HL-60/S4 treated with retinoic acid at 250 ng/mL for 4 days and 3 days (cell line): ENCODE measurements around the gene CDH15.

Experiments used
- in situ Hi-C: fragments of 300-500 bp; cut with MboI; formaldehyde crosslinking; loops from 2 replicates; pipeline ENCODE4 v1.7.0; 2022; ENCODE audit warnings: low sequenced_read_pairs

The CDH15 gene, protein sequence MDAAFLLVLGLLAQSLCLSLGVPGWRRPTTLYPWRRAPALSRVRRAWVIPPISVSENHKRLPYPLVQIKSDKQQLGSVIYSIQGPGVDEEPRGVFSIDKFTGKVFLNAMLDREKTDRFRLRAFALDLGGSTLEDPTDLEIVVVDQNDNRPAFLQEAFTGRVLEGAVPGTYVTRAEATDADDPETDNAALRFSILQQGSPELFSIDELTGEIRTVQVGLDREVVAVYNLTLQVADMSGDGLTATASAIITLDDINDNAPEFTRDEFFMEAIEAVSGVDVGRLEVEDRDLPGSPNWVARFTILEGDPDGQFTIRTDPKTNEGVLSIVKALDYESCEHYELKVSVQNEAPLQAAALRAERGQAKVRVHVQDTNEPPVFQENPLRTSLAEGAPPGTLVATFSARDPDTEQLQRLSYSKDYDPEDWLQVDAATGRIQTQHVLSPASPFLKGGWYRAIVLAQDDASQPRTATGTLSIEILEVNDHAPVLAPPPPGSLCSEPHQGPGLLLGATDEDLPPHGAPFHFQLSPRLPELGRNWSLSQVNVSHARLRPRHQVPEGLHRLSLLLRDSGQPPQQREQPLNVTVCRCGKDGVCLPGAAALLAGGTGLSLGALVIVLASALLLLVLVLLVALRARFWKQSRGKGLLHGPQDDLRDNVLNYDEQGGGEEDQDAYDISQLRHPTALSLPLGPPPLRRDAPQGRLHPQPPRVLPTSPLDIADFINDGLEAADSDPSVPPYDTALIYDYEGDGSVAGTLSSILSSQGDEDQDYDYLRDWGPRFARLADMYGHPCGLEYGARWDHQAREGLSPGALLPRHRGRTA

DNA sequence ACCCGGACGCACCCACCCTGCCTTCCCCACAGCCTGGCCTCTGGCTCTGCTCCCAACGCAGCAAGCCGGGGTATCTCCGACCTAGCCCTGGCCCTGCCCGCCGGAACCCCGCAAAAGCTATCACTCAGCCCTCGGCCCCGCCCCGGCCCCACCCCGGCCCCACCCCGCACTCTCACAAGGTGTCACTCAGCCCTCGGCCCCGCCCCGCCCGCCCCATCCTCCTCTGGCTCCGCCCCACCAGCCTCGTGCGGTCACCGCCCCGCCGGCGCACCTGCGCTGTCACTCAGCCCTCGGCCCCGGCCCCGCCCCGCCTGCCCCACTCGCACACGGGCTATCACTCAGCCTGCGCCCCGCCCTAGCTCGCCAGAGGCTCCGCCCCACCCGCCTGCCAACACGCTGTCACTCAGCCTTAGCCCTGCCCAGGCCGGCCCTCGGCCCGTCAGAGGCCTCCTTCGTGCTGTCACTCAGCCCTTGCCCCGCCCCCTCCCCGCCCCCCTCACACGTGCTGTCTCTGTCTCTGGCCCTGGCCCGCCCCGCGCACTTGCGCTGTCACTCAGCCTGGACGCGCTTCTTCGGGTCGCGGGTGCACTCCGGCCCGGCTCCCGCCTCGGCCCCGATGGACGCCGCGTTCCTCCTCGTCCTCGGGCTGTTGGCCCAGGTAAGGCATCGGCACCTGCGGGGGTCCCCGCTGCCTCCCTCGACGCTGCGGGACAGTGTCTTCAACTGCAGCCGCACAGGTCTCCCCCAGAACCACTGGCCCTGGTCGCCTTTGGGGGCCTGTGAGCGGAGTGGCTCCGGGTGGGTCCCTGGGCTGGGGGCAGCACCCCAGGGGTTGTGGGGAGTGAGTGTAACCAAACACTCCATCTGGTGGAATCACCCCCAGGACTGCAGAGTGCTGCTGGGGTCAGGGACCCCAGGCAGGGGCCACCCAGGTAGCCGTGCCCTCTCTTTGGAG is at the start of gene CDH15:
CDH15 (plus strand) TSS at position 533 of the 955 bp plus-strand sequence; CDS start at position 617, 84 bp downstream.
- in situ Hi-C loops: no loop called here

DNA sequence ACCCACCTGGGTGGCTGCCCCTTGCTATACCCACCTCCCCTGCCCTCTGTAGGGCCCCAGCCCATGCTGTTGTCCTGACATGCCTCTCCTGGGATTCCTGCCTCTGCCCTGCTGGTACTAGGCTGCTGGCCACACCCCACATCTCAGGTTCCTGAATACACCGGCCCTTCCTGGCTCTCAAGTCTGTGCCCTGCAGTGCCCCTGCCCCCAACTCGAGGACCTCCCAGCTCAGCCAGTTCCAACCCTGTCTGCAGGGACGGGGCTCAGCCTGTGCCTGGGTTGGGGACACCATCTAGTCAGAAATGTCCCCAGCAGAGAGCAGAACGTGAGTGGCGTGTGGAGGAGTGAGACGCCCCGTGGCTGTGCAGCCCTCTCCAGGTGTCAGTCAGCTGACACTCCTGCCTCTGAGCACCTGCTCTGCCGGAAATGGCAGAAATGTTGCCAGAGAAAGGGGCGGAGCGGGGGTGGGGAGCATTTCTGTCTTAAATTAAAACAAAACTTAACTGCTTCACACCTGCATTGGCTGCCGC is 49.2 kb upstream of the CDH15 start:
- in situ Hi-C loops: no loop called here

DNA sequence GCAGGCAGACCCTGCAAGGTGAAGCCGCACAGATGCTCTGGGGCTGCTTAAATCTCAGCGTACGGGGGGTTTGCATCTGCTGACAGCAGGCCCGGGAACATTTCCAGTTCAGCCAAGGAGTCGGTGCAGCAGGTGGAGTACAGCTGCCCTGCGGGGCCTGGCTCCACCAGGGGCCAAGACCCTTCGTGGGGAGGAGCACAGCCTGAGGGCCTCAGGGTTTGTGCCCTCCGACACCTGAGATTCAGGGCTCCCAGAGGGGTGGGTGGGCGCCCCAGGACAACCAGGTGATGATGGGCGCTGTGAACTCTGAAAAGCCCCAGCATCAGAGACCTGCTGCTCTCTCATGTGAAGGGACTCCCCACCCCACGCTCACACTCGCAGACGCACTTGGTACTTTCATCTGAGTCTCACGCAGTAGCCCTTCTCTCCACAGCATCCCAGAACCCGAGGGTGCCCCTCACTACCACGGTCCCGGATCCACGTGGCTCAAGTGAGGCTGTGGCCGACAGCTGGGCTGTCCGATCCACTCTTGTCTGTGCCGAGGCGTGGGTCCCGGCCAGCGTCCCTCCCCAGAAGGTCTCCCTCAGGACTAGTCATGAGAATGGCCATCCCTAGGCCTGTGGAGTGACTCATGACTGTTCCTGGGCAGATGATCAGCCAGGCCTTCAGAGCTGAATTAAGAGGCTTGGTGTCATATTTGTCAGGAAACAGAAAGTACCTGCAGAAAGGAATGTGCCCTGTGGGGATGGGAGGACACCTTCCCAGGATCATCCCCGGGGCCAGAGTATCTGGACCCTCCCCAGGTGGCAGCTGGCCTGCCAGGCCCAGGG is 48.3 kb upstream of the CDH15 start:
- in situ Hi-C loops: no loop called here

DNA sequence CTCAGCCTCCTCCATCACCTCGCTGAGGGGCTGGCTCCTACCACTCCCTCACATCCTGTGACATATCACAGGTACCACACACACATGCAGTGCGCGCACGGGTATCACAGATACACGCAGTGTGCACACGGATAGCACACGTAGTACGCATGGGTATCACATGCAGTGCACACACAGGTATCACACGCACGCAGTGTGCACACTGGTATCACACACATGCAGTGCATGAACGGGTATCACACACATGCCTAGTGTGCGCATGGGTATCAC is 47.8 kb upstream of the CDH15 start:
- in situ Hi-C loops: no loop called here

DNA sequence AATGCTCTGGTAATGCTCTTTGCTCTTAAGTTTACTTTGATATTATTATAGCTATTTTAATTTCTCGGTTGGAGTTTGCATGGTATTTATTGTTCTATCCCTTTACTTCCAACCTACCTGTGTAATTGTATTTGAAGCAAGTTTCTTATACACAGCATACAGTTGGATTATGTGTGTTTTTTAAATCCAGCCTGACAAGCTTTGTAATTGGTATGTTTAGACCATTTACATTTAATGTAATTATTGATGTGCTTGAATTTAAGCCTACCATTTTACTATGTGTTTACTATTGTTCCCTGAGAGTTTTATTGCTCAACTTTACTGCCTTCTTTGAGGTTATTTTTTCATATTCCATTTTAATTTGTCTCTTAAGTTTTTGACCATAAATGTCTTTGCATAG is 42.2 kb upstream of the CDH15 start:
- in situ Hi-C loops: no loop called here

DNA sequence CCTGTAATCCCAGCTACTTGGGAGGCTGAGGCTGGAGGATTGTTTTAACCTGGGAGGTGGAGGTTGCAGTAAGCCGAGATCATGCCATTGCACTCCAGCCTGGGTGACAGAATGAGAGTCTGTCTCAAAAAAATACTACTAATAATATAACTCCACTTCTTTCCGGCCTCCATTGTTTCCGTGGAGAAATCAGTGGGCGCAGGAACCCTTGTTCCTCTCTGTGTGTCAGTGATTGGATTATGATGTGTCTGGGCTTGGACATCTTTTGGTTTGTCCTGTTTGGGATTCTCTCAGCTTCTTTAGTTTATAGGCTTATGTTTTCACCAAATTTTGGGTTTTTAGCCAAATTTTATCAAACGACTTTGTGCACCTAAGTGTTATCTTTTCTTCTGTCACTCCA is 41.1 kb upstream of the CDH15 start:
- in situ Hi-C loops: no loop called here

DNA sequence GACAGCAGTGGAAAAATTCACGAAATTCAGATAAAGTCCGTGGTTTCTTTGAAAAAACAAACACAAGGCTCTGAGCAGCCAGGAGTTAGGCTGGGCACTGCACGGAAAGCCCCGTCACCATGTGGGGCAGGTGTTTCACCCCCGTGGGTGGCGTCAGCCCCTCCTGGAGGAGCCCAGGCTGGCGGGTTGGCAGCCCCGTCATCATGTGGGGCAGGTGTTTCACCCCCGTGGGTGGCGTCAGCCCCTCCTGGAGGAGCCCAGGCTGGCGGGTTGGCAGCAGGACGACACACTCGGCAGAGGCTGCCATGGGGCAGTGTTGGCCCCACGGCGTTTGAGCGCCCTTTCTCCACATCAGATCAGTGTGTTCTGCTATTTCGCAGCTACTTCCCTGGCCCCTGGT is 39.8 kb upstream of the CDH15 start:
- in situ Hi-C loops: no loop called here

DNA sequence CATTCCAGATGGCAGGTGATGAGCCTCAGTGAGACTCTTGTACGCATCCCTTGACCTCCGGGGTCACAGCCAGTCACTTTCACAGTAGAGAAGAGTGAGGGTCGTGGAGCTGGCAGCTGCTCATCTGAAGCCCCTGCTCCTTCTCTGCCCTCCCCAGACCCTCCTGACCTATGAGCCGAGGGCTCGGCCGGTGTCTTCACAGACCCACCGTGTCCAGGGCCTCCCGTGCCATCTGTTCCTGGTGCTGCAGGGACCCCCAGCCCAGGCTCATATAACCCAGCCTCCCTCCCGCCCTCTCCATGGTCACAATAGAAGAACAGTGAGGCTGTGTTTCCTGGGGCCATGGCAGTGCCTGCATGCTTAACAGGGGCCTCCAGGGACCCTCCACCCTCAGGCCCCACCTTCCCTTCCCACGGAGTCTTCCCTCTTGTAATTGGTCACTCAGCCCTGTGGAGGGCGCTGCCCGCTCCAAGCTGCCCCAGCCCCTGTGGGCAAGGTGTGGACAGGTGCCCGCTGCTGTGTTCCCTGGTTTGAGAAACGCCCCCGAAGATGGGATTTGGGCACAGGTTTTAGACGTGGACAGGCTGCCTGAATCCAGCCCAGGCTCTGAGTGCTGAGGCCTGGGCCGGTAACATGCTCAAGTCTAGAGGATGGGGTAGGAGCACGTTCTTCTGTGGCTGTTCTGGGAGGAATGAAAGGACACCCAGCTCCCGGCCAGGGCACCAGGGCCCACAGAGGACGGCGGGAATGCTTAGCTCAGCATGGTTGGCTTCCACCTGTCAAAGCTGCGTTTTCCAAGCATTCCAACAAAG is 39.1 kb upstream of the CDH15 start:
- in situ Hi-C loops: no loop called here

DNA sequence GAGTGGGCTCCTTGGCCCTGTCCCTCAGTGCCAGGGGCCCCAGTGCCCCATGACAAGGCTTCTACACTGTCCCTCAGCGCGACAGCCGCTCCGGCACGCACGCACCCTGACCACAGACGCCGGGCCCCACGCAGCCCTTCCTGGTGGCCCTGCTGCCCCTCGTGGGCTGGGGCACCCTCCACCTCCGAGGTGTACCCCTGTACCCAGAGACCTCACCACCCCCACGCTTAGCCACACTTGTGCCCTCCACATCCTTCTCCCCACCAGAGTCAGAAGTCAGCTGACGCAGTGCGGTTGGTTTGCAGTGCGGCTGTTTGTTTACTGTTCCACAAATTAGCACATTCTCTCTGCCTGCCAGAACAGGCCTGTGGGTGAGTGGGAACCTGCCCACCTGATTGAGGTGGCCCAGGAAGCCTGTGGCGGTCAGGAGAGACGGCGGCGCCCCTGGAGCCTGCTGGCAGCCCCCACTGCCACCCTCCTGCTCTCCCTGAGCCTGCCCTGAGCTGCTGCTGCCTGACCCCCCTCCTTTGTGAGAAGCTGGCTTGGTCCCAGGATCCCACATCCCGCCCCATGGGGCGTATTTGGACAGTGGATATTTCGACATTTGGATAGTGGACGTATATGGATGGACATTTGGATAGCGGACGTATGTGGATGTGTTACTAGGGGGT is 38.0 kb upstream of the CDH15 start:
- in situ Hi-C loops: no loop called here

DNA sequence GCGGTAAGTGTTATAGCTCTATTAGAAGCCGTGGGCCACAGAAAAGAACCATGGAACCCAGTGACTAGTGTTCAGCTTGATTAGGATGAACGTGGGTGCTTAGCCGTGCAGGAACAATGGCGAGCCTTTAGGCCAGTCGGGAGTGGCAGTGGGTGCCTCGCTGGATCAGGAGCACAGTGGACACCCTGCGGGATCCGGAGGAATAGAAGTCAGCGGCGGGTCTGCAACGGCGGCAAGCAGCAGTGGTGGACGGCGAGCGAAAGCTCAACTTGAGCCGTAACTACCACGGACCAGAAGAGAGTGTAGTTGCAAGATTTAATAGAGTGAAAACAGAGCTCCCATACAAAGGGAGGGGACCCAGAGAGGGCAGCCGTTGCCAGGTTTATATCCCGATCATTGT is 37.3 kb upstream of the CDH15 start:
- in situ Hi-C loops: no loop called here

DNA sequence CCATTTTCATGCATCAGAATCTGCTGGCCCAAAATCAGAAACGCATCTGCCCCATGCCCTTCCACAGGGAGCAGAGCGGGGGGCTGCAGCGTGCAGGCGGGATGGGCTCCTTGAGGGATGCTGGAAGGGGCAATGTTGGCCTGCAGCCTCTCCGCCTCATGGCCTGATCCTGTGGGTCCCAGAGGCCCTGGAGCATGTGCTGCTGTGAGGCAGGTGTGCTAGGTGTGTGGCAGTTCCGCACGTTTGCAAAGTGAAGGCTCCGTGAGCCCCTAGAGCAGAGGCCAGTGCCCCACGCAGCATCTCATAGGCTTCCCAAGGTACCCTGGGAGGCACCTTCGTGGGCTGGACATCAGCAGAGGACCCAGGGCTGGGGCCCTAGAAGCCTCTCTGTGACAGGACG is 36.4 kb upstream of the CDH15 start:
- in situ Hi-C loops: no loop called here

DNA sequence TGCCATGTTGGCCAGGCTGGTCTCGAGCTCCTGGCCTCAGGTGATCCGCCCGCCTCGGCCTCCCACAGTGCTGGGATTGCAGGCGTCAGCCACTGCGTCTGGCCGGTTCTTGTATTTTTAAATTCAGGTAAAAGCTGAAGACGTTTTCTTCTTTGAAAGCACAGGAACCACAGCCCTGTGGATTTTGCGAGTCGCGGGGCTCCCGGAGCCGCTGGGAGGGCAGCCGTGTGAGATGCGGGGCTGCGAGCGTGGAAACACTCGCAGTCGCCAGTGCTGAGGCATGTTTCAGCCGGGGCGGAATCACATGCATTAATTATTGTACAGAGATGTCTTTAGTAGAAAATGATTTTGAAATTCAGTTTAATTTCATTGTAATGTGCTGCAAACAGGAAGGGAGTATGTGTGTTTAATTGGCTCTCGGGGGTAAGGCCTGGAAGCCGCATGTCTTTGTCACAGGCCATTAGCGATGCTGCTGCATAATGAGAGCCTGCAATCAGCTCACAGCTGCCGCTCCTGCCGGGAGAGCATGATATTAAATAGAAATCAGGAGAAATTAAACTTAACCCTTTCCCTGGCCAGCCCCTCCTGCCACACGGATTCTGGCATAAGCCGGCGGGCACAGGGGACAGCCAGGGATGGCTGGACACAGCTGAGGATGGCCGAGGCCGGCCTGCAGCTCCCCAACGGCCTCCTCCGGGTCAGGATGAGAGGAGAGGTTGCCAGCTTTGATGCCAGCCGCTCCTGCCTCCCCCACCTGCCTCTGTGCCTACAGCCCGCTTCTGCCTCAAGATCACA is 35.4 kb upstream of the CDH15 start:
- in situ Hi-C loops: no loop called here

DNA sequence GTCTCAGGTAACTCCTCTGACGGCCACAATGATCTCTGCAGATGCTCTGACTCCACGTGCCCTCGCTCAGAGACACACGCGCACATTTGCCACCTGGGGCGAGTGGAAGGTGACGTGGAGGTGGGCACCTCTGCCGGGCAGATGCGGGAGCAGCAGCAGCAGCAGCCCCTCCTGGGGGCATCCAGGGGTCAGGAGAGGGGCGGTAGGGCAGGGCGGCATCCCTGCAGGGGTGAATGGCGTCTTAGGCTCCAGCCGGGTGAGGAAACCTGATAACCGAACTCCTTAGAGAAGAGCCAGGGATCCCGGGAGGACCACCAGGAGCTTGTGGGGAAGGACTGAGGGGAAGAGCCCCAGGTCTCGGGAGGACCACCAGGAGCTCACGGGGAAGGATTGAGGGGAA is 34.6 kb upstream of the CDH15 start:
- in situ Hi-C loops: no loop called here

DNA sequence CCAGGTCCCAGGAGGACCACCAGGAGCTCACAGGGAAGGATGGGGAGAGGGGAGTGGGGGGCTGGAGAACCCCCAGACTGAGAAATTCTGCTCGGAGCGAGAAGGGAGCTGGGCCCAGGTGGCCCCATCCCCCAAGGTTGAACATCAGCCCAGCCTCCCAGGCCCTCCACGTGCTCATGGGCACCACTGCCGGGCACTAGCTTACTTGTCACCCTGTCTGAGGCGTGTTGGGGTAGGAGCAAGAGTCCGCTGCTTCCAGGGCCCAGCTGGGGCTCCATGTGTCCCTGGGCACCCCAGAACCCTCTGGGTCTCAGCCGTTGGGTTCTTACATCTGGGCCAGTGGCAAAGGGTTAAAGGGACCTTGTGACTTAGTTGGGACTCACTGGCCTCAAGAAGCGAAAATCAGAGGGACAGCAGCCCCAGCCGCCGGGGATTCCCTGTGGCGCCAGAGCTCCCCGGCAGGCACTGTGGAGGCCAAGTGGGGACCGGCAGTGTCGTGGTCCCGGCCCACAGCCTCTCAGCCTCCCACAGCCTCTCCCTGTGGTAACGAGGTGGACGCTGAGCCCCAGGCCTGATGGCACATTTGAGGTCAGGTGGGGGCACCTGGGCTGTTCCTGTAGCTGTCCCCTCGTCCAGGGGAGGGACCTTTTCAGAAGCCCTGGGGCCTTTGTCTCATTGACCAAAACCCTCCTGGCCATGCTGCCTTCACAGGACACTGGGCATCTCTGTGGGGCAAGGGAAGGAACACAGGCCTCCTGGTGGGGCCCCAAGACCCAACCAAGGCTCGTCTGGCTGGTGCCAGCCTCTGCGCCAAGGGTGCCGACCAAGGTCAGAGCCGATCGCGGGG is 33.7 kb upstream of the CDH15 start:
- in situ Hi-C loops: no loop called here

DNA sequence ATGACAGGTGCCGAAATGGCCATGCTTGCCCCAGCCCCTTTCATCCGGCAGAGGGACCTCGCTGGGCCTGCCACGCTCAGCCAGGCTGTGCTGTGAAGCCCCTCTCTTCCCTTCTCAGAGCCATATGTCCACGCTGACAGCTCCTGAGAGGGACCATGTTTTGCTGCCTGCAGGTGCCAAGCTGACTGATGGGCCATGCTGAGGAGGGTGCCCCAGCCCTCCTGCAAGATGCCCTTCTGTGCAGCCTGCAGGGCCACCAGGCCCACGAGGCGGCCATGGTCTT is 33.1 kb upstream of the CDH15 start:
- in situ Hi-C loops: no loop called here

DNA sequence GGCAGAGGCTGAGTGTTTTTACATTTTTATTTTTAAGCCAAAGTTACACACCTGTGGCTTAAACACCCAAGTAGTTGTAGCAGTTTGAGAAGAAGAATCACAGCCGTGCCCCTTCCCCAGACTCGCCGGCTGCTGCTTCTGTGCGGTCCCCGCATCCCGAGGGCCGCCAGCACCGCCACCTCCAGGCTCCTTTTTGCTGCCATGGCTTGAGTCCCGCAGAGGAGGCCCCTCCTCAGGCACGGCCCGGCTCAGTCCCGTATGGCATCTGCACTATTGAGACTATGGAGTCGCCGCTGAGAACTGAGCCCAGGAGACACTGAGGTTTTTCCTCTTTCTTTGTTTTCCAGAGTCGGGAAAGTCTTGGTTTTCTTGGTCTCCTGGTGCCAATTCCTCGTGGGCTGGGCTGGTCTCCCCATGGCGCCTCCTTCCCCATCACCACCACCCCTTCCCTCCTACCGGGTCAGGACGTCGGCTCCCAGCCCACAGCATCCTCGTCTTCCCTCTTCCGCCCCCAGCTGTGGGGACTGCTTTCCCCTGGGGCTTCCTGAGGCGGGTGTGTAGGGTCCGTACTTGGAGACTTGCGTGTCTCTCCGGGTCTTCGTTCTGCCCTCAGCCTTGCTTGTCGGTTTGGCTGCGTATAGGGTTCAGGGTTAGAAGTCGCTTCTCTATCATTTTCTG is 32.6 kb upstream of the CDH15 start:
- in situ Hi-C loops: no loop called here

DNA sequence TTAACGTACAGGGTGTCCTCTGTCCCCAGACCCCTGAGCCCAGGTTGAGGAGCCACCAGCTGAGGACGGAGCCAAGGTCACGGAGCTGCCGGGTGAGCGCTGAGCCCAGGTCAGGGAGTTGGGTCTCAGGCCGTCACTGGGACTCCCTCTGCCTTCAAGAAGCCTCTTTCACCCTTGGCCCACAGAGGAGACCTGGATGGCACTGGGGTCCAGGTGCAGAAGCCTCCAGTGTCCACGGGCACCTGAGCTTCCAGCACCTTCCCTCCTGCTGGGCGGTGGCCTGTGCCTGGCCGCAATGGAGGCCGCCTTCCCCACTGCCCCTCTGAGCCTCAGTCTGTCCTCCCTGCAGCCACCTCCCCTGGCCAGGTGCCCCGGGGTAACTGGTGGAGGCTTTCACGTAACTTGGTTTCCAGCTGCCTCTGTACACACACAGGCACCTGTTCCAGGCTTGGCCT is 31.6 kb upstream of the CDH15 start:
- in situ Hi-C loops: no loop called here
